ENCODE results near the gene USP34.

DNA sequence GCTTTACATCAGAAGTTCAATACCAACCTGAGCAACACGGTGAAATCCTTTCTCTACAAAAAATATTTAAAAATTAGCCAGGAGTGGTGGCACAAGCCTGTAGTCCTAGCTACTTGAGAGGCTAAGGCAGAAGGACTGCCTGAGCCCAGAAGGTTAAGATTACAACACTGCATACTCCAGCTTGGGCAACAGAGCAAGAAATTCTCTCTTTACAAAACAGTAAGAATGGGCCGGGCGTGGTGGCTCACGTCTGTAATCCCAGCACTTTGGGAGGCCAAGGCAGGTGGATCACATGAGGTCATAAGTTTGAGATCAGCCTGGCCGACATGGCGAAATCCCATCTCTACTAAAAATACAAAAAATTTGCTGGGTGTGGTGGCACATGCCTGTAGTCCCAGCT is 113.2 kb downstream of the USP34 start:
- TF ChIP-seq, protein P1, sequence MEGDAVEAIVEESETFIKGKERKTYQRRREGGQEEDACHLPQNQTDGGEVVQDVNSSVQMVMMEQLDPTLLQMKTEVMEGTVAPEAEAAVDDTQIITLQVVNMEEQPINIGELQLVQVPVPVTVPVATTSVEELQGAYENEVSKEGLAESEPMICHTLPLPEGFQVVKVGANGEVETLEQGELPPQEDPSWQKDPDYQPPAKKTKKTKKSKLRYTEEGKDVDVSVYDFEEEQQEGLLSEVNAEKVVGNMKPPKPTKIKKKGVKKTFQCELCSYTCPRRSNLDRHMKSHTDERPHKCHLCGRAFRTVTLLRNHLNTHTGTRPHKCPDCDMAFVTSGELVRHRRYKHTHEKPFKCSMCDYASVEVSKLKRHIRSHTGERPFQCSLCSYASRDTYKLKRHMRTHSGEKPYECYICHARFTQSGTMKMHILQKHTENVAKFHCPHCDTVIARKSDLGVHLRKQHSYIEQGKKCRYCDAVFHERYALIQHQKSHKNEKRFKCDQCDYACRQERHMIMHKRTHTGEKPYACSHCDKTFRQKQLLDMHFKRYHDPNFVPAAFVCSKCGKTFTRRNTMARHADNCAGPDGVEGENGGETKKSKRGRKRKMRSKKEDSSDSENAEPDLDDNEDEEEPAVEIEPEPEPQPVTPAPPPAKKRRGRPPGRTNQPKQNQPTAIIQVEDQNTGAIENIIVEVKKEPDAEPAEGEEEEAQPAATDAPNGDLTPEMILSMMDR (IDR thresholded peaks at IDR 0.05): no peak
- no peak for TF ChIP-seq POLR2A (IDR thresholded peaks at IDR 0.05)

Measured in esophagus squamous epithelium (tissue), 4 donors.